CD8-positive, alpha-beta memory T cell (primary cell): ENCODE measurements around the gene DVL1. TPM values are rescaled to one million over a fixed set of nuclear protein-coding genes. Genes with fewer than 3 reads are reported as not detected.

Experiments
- CTCF ChIA-PET: fragments of 350-600 bp; sonication (Branson Sonifier 250); formaldehyde crosslinking; loops from one replicate; lab custom pipeline; 2021; ENCODE audit warnings: antibody characterized with exemption; lab: Charles Lee
- POLR2A ChIA-PET: fragments of 350-600 bp; sonication (Branson Sonifier 250); formaldehyde crosslinking; loops from one replicate; lab custom pipeline; 2021; ENCODE audit warnings: antibody characterized with exemption; lab: Charles Lee
- DNase-seq, 5 donors: peaks; one replicate each; pipeline versions ENCODE4 v3.0.0 to v3.0.0-alpha.2; 2020 to 2022; ENCODE audit warnings: mixed read lengths in 1 of 5
- H3K27ac ChIP-seq: one replicate; pipeline ENCODE4 v1.7.0; 2013; ENCODE audit warnings: low read depth, mild to moderate bottlenecking, low read length, moderate library complexity
- H3K27me3 ChIP-seq: 2 replicates; pipeline ENCODE4 v1.7.0; 2013; ENCODE audit warnings: low read length, mild to moderate bottlenecking; ENCODE audit not compliant: insufficient read depth, poor library complexity, severe bottlenecking
- H3K36me3 ChIP-seq: 2 replicates; pipeline ENCODE4 v1.7.0; 2013; ENCODE audit warnings: mild to moderate bottlenecking, low read length, moderate library complexity; ENCODE audit not compliant: insufficient read depth
- H3K4me1 ChIP-seq: 2 replicates; pipeline ENCODE4 v1.7.0; 2013; ENCODE audit warnings: mild to moderate bottlenecking, low read length, moderate library complexity; ENCODE audit not compliant: insufficient read depth
- H3K4me3 ChIP-seq: 2 replicates; pipeline ENCODE4 v1.7.0; 2013; ENCODE audit warnings: mild to moderate bottlenecking, low read length
- H3K9me3 ChIP-seq: 2 replicates; pipeline ENCODE4 v1.7.0; 2013; ENCODE audit warnings: mild to moderate bottlenecking, low read length
- H3K27ac Mint-ChIP-seq, 8 donors: one replicate each; pipeline ENCODE4 v1.8.0; 2020 to 2021; ENCODE audit warnings: mixed read lengths in 8 of 8, mild to moderate bottlenecking in 6 of 8, inconsistent platforms in 3 of 8, moderate library complexity in 3 of 8
- H3K27me3 Mint-ChIP-seq, 2 donors: one replicate each; pipeline ENCODE4 v1.8.0; 2020 to 2021; ENCODE audit warnings: mixed read lengths in 2 of 2, mild to moderate bottlenecking in 1 of 2, moderate library complexity in 1 of 2
- H3K36me3 Mint-ChIP-seq, 3 donors: one replicate each; pipeline ENCODE4 v1.8.0; 2020 to 2021; ENCODE audit warnings: mixed read lengths in 3 of 3, inconsistent platforms in 1 of 3, mild to moderate bottlenecking in 1 of 3
- H3K4me1 Mint-ChIP-seq, 3 donors: one replicate each; pipeline ENCODE4 v1.8.0; 2020 to 2021; ENCODE audit warnings: mixed read lengths in 3 of 3, inconsistent platforms in 1 of 3, mild to moderate bottlenecking in 1 of 3
- H3K4me3 Mint-ChIP-seq, 7 donors: one replicate each; pipeline ENCODE4 v1.8.0; 2020 to 2021; ENCODE audit warnings: mixed read lengths in 7 of 7, mild to moderate bottlenecking in 6 of 7, moderate library complexity in 4 of 7, inconsistent platforms in 2 of 7
- H3K9me3 Mint-ChIP-seq, 5 donors: one replicate each; pipeline ENCODE4 v1.8.0; 2020 to 2022; ENCODE audit warnings: mixed read lengths in 5 of 5, mild to moderate bottlenecking in 3 of 5, moderate library complexity in 2 of 5, inconsistent platforms in 1 of 5
- polyA plus RNA-seq: library from polyadenylated mRNA; unstranded; fragments of 300-500 nt; fragmentation: Illumina TruSeq; gene quantifications from one replicate; pipeline ENCODE4 v1.2.3, GENCODE V29; 2021
- total RNA-seq, 2 experiments: library from RNA; stranded (reverse); gene quantifications; one replicate each; pipeline ENCODE4 v1.2.3, GENCODE V29; 2021

DVL1 gene
- total and polyA plus RNA-seq, 3 experiments from 2014 or later, result 1.6 to 41.1 (median 39.7) TPM

DNA sequence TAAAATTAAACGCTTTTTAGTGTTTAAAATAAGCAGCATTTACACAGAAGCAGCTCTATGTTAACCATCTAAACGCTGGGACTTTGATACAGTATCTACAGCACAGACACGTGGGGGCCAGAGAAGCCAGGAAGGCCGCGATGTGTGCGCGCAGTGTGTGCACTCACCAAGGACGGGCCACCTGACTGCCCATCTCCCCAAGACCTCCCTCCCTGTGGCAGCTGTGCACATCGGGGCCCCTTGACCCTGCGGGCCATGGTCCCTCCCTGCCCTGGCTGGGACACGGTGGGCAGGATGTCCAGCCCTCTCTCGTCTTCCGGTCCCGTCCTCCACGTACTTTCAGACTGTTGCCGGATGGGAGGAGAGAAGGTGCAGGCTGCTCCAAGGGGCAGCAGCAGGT, 13.9 kb downstream of the DVL1 start:
- H3K27ac Mint-ChIP-seq, result no peak overlapping the region
- H3K4me3 ChIP-seq, result no peak overlapping the region
- ChIA-PET CTCF (no interaction called here), POLR2A (no interaction called here)
- no peaks in the 10 kb centered on the region for H3K27me3 ChIP-seq
- no peaks in the 10 kb centered on the region for H3K4me1 Mint-ChIP-seq
- no peaks in the 10 kb centered on the region for H3K4me1 ChIP-seq
- H3K27me3 Mint-ChIP-seq, result no peaks in the 10 kb centered on the region
- no peak overlapping the region for H3K4me3 Mint-ChIP-seq
- DNase-seq, result no peak
- no peaks in the 10 kb centered on the region for H3K9me3 ChIP-seq
- peaks cover 0 to 14% (median 1%) of the 10 kb centered on the region in 3 donors for H3K36me3 Mint-ChIP-seq
- no peaks in the 10 kb centered on the region for H3K9me3 Mint-ChIP-seq
- H3K27ac ChIP-seq, result no peak overlapping the region
- H3K36me3 ChIP-seq, result no peaks in the 10 kb centered on the region

DNA sequence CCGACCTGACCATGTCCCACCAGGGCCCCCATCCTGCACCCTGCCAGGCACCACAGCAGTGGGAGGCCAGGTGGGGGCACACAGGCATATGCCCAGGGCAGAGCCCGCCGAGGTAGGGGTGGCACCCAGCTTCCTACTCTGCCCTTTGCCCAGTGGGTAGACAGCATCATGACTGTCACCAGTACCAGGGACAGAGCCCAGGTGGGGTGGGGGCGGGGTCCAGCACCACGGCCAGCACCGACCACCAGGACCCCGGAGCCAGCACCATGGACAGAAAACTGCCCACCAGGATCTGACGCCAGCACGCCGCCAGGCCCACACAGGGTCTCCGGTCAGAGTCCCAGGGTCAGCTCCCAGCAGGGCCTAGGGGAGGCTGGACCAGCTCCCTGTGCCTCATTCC, 14.4 kb downstream of the DVL1 start:
- POLR2A ChIA-PET, result no interaction called here
- CTCF ChIA-PET, result no interaction called here
- Histone ChIP-seq H3K27me3 (no peaks in the 10 kb centered on the region), H3K36me3 (no peaks in the 10 kb centered on the region), H3K27ac (no peak overlapping the region), H3K4me3 (no peak overlapping the region), H3K4me1 (no peaks in the 10 kb centered on the region), H3K9me3 (no peaks in the 10 kb centered on the region)
- no peak overlapping the region for H3K4me3 Mint-ChIP-seq
- H3K27me3 Mint-ChIP-seq, result no peaks in the 10 kb centered on the region
- H3K4me1 Mint-ChIP-seq, result peaks cover 0 to 2% (median 0%) of the 10 kb centered on the region in 3 donors
- no peak for DNase-seq
- H3K27ac Mint-ChIP-seq, result no peak overlapping the region
- peaks cover 0 to 11% (median 1%) of the 10 kb centered on the region in 3 donors for H3K36me3 Mint-ChIP-seq
- H3K9me3 Mint-ChIP-seq, result no peaks in the 10 kb centered on the region

DNA sequence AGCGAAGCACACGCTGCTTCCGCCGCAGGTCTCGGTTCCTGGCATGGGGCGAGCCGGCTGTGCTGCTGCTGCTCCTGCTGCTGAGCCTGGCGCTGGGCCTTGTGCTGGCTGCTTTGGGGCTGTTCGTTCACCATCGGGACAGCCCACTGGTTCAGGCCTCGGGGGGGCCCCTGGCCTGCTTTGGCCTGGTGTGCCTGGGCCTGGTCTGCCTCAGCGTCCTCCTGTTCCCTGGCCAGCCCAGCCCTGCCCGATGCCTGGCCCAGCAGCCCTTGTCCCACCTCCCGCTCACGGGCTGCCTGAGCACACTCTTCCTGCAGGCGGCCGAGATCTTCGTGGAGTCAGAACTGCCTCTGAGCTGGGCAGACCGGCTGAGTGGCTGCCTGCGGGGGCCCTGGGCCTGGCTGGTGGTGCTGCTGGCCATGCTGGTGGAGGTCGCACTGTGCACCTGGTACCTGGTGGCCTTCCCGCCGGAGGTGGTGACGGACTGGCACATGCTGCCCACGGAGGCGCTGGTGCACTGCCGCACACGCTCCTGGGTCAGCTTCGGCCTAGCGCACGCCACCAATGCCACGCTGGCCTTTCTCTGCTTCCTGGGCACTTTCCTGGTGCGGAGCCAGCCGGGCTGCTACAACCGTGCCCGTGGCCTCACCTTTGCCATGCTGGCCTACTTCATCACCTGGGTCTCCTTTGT, 15.5 kb downstream of the DVL1 start:
- H3K36me3 ChIP-seq, result no peaks in the 10 kb centered on the region
- H3K4me1 Mint-ChIP-seq, result peaks cover 0 to 6% (median 0%) of the 10 kb centered on the region in 3 donors
- H3K27me3 Mint-ChIP-seq, result no peaks in the 10 kb centered on the region
- H3K9me3 Mint-ChIP-seq, result no peaks in the 10 kb centered on the region
- H3K27ac ChIP-seq, result no peak overlapping the region
- H3K4me3 ChIP-seq, result no peak overlapping the region
- DNase-seq, result no peak
- H3K27ac Mint-ChIP-seq, result no peak overlapping the region
- no peak overlapping the region for H3K4me3 Mint-ChIP-seq
- H3K36me3 Mint-ChIP-seq, result peaks cover 0 to 4% (median under 1%) of the 10 kb centered on the region in 3 donors
- H3K4me1 ChIP-seq, result no peaks in the 10 kb centered on the region
- no peaks in the 10 kb centered on the region for H3K9me3 ChIP-seq
- ChIA-PET CTCF (interaction anchor here (0.6 kb wide), 1 partner anchor 207 kb away, joined by 4 read pairs; no protein-coding TSS in a partner anchor), POLR2A (no interaction called here)
- H3K27me3 ChIP-seq, result no peaks in the 10 kb centered on the region

DNA sequence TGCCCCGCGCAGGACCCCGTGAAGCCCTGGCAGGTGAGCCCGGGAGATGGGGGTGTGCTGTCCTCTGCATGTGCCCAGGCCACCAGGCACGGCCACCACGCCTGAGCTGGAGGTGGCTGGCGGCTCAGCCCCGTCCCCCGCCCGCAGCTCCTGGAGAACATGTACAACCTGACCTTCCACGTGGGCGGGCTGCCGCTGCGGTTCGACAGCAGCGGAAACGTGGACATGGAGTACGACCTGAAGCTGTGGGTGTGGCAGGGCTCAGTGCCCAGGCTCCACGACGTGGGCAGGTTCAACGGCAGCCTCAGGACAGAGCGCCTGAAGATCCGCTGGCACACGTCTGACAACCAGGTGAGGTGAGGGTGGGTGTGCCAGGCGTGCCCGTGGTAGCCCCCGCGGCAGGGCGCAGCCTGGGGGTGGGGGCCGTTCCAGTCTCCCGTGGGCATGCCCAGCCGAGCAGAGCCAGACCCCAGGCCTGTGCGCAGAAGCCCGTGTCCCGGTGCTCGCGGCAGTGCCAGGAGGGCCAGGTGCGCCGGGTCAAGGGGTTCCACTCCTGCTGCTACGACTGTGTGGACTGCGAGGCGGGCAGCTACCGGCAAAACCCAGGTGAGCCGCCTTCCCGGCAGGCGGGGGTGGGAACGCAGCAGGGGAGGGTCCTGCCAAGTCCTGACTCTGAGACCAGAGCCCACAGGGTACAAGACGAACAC, 16.3 kb downstream of the DVL1 start:
- no peaks in the 10 kb centered on the region for H3K27me3 Mint-ChIP-seq
- no peak overlapping the region for H3K27ac Mint-ChIP-seq
- H3K27me3 ChIP-seq, result no peaks in the 10 kb centered on the region
- no peak overlapping the region for H3K4me3 ChIP-seq
- no peak for DNase-seq
- H3K9me3 Mint-ChIP-seq, result no peaks in the 10 kb centered on the region
- H3K4me1 ChIP-seq, result no peaks in the 10 kb centered on the region
- H3K4me3 Mint-ChIP-seq, result no peak overlapping the region
- peaks cover 0 to 2% (median 0%) of the 10 kb centered on the region in 3 donors for H3K36me3 Mint-ChIP-seq
- peaks cover 0 to 6% (median 0%) of the 10 kb centered on the region in 3 donors for H3K4me1 Mint-ChIP-seq
- no peak overlapping the region for H3K27ac ChIP-seq
- ChIA-PET CTCF (no interaction called here), POLR2A (no interaction called here)
- H3K9me3 ChIP-seq, result no peaks in the 10 kb centered on the region
- H3K36me3 ChIP-seq, result no peaks in the 10 kb centered on the region

DNA sequence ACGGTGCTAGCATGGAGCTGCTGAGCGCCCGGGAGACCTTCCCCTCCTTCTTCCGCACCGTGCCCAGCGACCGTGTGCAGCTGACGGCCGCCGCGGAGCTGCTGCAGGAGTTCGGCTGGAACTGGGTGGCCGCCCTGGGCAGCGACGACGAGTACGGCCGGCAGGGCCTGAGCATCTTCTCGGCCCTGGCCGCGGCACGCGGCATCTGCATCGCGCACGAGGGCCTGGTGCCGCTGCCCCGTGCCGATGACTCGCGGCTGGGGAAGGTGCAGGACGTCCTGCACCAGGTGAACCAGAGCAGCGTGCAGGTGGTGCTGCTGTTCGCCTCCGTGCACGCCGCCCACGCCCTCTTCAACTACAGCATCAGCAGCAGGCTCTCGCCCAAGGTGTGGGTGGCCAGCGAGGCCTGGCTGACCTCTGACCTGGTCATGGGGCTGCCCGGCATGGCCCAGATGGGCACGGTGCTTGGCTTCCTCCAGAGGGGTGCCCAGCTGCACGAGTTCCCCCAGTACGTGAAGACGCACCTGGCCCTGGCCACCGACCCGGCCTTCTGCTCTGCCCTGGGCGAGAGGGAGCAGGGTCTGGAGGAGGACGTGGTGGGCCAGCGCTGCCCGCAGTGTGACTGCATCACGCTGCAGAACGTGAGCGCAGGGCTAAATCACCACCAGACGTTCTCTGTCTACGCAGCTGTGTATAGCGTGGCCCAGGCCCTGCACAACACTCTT, 17.0 kb downstream of the DVL1 start:
- Mint-ChIP-seq H3K9me3 (no peaks in the 10 kb centered on the region), H3K36me3 (peaks cover 0 to 6% (median 0%) of the 10 kb centered on the region in 3 donors), H3K4me1 (peaks cover 0 to 6% (median 0%) of the 10 kb centered on the region in 3 donors), H3K4me3 (no peak overlapping the region), H3K27ac (no peak overlapping the region), H3K27me3 (no peaks in the 10 kb centered on the region)
- H3K9me3 ChIP-seq, result no peaks in the 10 kb centered on the region
- H3K4me3 ChIP-seq, result no peak overlapping the region
- no peak overlapping the region for H3K27ac ChIP-seq
- DNase-seq, result no peak
- no peaks in the 10 kb centered on the region for H3K4me1 ChIP-seq
- ChIA-PET CTCF (no interaction called here), POLR2A (no interaction called here)
- no peaks in the 10 kb centered on the region for H3K27me3 ChIP-seq
- no peaks in the 10 kb centered on the region for H3K36me3 ChIP-seq

DNA sequence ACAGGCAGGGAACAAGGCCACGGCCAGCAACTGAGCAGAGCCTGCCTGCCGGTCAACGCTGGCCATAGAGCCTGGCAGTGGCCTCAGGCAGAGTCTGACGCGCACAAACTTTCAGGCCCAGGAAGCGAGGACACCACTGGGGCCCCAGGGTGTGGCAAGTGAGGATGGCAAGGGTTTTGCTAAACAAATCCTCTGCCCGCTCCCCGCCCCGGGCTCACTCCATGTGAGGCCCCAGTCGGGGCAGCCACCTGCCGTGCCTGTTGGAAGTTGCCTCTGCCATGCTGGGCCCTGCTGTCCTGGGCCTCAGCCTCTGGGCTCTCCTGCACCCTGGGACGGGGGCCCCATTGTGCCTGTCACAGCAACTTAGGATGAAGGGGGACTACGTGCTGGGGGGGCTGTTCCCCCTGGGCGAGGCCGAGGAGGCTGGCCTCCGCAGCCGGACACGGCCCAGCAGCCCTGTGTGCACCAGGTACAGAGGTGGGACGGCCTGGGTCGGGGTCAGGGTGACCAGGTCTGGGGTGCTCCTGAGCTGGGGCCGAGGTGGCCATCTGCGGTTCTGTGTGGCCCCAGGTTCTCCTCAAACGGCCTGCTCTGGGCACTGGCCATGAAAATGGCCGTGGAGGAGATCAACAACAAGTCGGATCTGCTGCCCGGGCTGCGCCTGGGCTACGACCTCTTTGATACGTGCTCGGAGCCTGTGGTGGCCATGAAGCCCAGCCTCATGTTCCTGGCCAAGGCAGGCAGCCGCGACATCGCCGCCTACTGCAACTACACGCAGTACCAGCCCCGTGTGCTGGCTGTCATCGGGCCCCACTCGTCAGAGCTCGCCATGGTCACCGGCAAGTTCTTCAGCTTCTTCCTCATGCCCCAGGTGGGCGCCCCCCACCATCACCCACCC, 17.9 kb downstream of the DVL1 start, which contains the start of gene TAS1R3:
TSS of gene TAS1R3 (plus strand) at position 213 of the 898 bp plus-strand sequence. CDS start at position 279, 66 bp downstream.
- Histone ChIP-seq H3K27me3 (no peaks in the 10 kb centered on the region), H3K9me3 (no peaks in the 10 kb centered on the region), H3K4me3 (no peak within 1 kb of the TSS), H3K27ac (no peak within 1 kb of the TSS), H3K36me3 (no peaks in the 10 kb centered on the region), H3K4me1 (peaks cover 4% of the 10 kb centered on the region)
- Mint-ChIP-seq H3K4me1 (peaks cover under 1 to 11% (median 6%) of the 10 kb centered on the region in 3 donors), H3K27me3 (no peaks in the 10 kb centered on the region), H3K9me3 (no peaks in the 10 kb centered on the region), H3K36me3 (peaks cover 0 to 10% (median 0%) of the 10 kb centered on the region in 3 donors), H3K4me3 (peak within 1 kb of the TSS in 2 of 7 donors; percentile 44 to 64), H3K27ac (no peak within 1 kb of the TSS)
- ChIA-PET CTCF (no interaction called here), POLR2A (no interaction called here)
- no peak for DNase-seq

DNA sequence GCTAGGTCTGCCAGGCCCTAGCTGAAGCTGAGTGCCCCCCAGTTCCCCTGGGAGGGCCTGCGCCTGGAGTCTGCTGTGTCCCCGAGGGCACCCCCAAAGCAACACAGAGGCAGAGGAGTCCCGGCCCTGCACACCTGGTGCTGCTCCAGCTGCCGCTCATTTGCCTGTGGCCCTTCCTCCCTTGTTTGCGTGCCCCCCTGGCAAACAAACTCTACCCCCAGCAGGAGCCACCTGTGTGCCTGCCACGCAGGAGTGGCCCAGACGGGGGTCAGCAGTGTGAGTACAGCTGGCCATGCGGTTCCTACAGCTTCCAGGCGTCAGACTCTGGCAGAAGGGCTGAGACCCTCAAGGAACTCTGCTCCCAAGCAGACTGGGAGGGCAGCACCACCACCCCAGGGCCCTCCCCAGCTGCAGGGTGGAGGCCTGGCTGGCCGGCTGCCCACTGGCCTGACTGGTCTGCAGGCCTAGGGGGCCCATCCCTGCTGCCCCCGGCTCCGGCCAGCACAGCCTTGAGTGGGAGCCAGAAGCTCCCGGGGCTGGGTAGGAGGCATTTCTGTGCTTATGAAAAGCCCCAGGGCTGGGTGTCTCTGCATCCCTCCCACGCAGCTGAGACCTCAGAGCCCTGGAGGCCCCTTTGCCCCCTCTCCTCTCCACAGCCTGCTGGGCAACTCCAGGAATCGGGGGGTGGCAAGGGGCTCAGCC, 18.7 kb downstream of the DVL1 start:
- Histone ChIP-seq H3K27me3 (no peaks in the 10 kb centered on the region), H3K27ac (no peak overlapping the region), H3K4me1 (peaks cover 12% of the 10 kb centered on the region), H3K9me3 (no peaks in the 10 kb centered on the region), H3K36me3 (no peaks in the 10 kb centered on the region), H3K4me3 (no peak overlapping the region)
- no peak overlapping the region for H3K27ac Mint-ChIP-seq
- peaks cover 6 to 17% (median 14%) of the 10 kb centered on the region in 3 donors for H3K4me1 Mint-ChIP-seq
- CTCF ChIA-PET, result no interaction called here
- H3K9me3 Mint-ChIP-seq, result no peaks in the 10 kb centered on the region
- DNase-seq, result no peak
- peaks cover 0 to 13% (median 0%) of the 10 kb centered on the region in 3 donors for H3K36me3 Mint-ChIP-seq
- peak overlapping the region in 1 of 7 donors; percentile 44 for H3K4me3 Mint-ChIP-seq
- POLR2A ChIA-PET, result no interaction called here
- H3K27me3 Mint-ChIP-seq, result no peaks in the 10 kb centered on the region
